ENCODE measurements around the gene TNFSF9. TPM values are rescaled to one million over a fixed set of nuclear protein-coding genes. Genes with fewer than 3 reads are reported as not detected.
"Not testable (repeated sequence)": the region's sequence is repeated elsewhere in the genome, so short reads cannot be mapped to it uniquely, and the experiment has no call there.

Gene TNFSF9
- total RNA-seq, 1 donor from 2014 or later, result 1.6 TPM

DNA sequence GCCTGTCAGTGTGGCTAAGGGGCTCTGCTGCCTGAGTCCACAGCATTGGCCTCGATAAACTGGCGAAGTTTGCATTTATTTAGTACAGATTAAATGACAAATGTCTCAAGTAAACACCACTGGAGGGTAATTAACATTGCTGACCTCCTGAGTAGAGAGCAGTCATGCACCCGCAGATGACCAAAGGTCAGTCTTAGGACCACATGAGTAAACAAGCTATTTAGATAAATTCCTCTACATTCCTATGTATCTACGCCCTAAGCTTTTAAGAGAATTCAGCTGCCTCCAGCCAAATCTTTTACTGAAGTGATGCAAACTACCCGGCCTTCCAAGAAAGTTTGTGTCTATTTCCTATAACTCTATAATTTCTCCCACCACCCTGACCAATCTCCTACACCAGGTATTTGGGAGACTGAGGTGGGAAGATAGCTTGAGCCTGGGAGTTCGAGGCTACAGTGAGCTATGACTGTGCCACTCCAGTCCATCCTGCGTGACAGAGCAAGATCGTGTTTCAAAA is 37.2 kb downstream of the TNFSF9 start:
- intact Hi-C loops (cut with micrococcal nuclease), result no loop called here

- intact Hi-C loops (cut with micrococcal nuclease), result no loop called here
Observed at GRCh38 chr19:6568816-6569215, 38.0 kb downstream of the TNFSF9 start.

GRCh38 chr19:6570764-6571163 is 39.9 kb downstream of the TNFSF9 start:
- intact Hi-C loops (cut with micrococcal nuclease), result no loop called here

GRCh38 chr19:6571167-6571566 is 40.3 kb downstream of the TNFSF9 start:
- intact Hi-C loops (cut with micrococcal nuclease), result no loop called here

DNA sequence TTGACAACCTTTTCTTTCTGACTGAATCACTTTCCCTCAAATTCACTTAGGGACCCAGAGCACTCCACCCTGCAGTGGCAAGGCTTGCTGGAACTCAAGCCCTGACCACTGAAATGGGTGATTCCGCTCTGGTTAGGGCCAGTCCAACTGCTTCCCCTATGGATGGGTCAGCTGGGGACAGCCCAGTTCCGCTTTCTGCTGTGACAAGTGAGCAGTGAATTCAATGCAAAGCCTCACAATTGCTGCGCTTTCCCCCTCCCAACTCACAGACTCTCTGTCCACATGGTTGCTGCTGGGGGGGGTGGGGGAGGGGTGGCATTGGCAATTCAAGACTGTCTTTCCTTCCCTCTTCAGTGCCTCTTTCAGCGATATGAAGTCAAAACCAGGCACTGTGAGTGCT is 41.4 kb downstream of the TNFSF9 start:
- intact Hi-C loops (cut with micrococcal nuclease), result no loop called here

DNA sequence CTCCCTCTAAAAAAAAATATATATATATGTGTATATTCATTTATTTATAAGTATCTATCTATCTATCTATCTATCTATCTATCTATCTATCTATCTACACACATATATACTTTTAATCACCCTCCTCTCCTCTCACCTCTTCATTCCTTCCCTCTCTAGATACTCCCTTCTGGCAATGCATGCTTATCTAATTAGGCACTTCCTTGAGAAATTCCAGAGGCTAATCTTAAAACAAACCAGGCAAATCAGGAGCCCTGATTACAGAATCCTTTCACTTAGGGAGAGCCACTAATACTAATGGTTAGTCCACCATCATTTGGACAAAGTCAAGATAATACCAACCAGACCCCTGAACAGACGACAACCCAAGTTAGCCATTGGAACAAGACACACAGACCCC is 42.5 kb downstream of the TNFSF9 start:
- intact Hi-C loops (cut with micrococcal nuclease), result no loop called here

GRCh38 chr19:6576869-6577475 is 46.1 kb downstream of the TNFSF9 start:
- intact Hi-C loops (cut with micrococcal nuclease), result no loop called here

DNA sequence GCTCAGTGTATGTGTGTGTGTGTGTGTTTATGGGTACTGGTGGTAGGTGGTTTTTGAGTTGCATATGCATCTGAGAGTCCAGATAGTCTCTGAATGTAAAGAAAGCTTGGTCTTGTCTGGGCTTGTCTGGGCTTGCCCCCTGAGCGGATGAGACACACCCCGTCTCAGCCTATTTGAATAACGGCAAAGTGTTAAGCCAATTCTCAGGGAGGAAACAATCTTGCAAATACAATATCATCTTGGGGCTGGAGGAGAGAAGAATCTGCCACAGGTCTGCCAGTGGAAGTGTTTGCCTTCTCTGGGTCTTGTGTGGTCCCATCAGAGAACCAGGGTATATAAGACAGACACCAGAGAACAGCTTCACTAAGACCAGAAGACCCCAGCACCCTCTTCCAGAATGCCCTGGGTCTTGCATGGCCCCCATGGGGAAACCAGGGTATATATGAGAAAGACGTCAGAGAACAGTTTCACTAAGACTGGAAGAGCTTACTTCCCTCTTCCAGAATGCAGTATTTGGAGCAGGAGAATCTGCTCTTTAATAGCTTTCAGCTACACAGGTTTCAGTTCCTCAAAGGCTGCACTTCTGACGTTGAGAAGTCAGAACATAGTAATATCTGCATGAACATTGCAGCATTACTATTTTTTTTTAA is 46.8 kb downstream of the TNFSF9 start:
- intact Hi-C loops (cut with micrococcal nuclease), result no loop called here

- intact Hi-C loops (cut with micrococcal nuclease), result no loop called here
Observed at GRCh38 chr19:6579450-6580178, 48.8 kb downstream of the TNFSF9 start.

GRCh38 chr19:6580313-6580712 is 49.5 kb downstream of the TNFSF9 start:
- intact Hi-C loops (cut with micrococcal nuclease), result no loop called here

DNA sequence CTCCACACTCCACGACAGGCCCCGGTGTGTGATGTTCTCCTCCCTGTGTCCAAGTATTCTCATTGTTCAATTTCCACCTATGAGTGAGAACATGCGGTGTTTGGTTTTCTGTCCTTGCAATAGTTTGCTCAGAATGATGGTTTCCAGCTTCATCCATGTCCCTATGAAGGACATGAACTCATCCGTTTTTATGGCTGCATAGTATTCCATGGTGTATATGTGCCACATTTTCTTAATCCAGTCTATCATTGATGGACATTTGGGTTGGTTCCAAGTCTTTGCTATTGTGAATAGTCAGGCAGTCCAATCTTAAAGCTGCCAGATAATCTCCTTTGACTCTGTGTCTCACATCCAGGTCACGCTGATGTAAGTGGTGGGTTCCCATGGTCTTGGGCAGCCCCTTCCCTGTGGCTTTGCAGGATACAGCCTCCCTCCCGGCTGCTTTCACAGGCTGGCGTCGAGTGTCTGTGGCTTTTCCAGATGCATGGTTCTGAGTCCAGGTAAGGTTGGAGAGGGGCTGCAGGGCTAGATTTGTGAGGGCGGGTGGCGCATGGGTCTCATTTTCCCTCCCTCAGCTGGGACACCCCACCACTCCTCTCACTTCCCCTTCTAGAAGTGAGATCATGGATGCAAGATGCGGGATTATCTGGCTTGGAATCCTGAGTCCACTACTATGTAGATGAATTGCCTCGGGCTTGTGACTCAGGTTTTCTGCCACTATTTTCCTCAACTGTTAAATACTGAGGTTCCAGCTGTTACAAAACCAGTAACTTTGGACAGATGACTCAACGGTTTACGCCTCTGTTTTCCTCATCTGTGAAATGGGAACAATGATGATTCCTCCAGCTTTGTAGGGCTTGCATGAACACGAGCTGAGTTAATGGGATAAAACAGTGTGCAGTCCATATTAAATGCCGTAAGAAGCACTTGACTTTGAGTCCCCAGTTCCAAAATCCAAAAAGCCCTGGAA is 52.0 kb downstream of the TNFSF9 start:
- intact Hi-C loops (cut with micrococcal nuclease), result not testable (repeated sequence)

Other genes starting within 250 kb of the TNFSF9 start
- gene ACER1, start 197.4 kb upstream of the TNFSF9 start, total RNA-seq, result 0.11 and 0.18 TPM in 2 replicates
- gene CLPP, start 169.5 kb upstream of the TNFSF9 start, total RNA-seq, result 117 and 126 TPM in 2 replicates
- gene ALKBH7, start 158.2 kb upstream of the TNFSF9 start, total RNA-seq, result 32.2 and 34.1 TPM in 2 replicates
- gene PSPN, start 155.1 kb upstream of the TNFSF9 start, total RNA-seq, result 1.9 and 2.1 TPM in 2 replicates
- gene GTF2F1, start 137.9 kb upstream of the TNFSF9 start, total RNA-seq, result 60.9 and 63.2 TPM in 2 replicates
- gene KHSRP, start 106.2 kb upstream of the TNFSF9 start, total RNA-seq, result 320 and 324 TPM in 2 replicates
- 0.16 and 0.23 TPM in 2 replicates for gene SLC25A41, start 97.3 kb upstream of the TNFSF9 start, total RNA-seq
- gene SLC25A23, start 71.2 kb upstream of the TNFSF9 start, total RNA-seq, result 18.8 and 21.0 TPM in 2 replicates
- 0.32 and 0.55 TPM in 2 replicates for gene CRB3, start 66.8 kb upstream of the TNFSF9 start, total RNA-seq
- gene DENND1C, start 49.2 kb upstream of the TNFSF9 start, total RNA-seq, result 90.0 and 94.3 TPM in 2 replicates
- 5.9 and 6.2 TPM in 2 replicates for gene TUBB4A, start 28.7 kb upstream of the TNFSF9 start, total RNA-seq
- gene CD70, start 60.1 kb downstream of the TNFSF9 start, total RNA-seq, result 30.1 and 32.8 TPM in 2 replicates
- 30.7 TPM in 2 replicates for gene TNFSF14, start 139.1 kb downstream of the TNFSF9 start, total RNA-seq
- 0.59 and 0.66 TPM in 2 replicates for gene C3, start 189.6 kb downstream of the TNFSF9 start, total RNA-seq
- 66.1 and 72.4 TPM in 2 replicates for gene GPR108, start 206.6 kb downstream of the TNFSF9 start, total RNA-seq
- 13.7 TPM in 2 replicates for gene TRIP10, start 208.7 kb downstream of the TNFSF9 start, total RNA-seq
- gene SH2D3A, start 236.4 kb downstream of the TNFSF9 start, total RNA-seq, result 20.8 and 21.0 TPM in 2 replicates
- gene VAV1, start 241.7 kb downstream of the TNFSF9 start, total RNA-seq, result 108 and 114 TPM in 2 replicates

Measured in T-helper 2 cell treated with Interferon-gamma antibody and Interleukin-4, amounts not matched to agents 100 ng/mL and 5 ng/mL, for 36 hours (primary cell).